Liver (tissue), 9 donors: ENCODE measurements around the gene UBE2R2. TPM values are rescaled to one million over a fixed set of nuclear protein-coding genes. Genes with fewer than 3 reads are reported as not detected.

Source experiments
- DNase-seq: peaks from one replicate; pipeline ENCODE4 v3.0.0-alpha.2; 2017; ENCODE audit warnings: low spot score
- H3K27ac ChIP-seq, 2 donors: one replicate each; pipeline ENCODE4 v1.7.0; 2013; ENCODE audit warnings: inconsistent platforms in 2 of 2, low read length in 2 of 2, control low read depth in 1 of 2, low read depth in 1 of 2, mild to moderate bottlenecking in 1 of 2
- H3K27me3 ChIP-seq, 4 donors: one replicate each; pipeline versions ENCODE4 v1.6.1 to v1.7.0; 2013; ENCODE audit warnings: low read length in 3 of 4, inconsistent platforms in 1 of 4, mild to moderate bottlenecking in 1 of 4, moderate library complexity in 1 of 4; ENCODE audit not compliant: control insufficient read depth in 4 of 4, insufficient read depth in 4 of 4
- H3K36me3 ChIP-seq, 4 donors: one replicate each; pipeline versions ENCODE4 v1.6.1 to v1.7.0; 2013; ENCODE audit warnings: low read length in 3 of 4, mild to moderate bottlenecking in 3 of 4, low read depth in 1 of 4, moderate library complexity in 1 of 4; ENCODE audit not compliant: control insufficient read depth in 4 of 4, insufficient read depth in 3 of 4
- H3K4me1 ChIP-seq, 4 donors: one replicate each; pipeline versions ENCODE4 v1.6.1 to v1.7.0; 2013; ENCODE audit warnings: low read length in 3 of 4, mild to moderate bottlenecking in 3 of 4, moderate library complexity in 1 of 4; ENCODE audit not compliant: control insufficient read depth in 4 of 4, insufficient read depth in 4 of 4
- H3K4me3 ChIP-seq, 3 donors: one replicate each; pipeline versions ENCODE4 v1.6.1 to v1.7.0; 2013; ENCODE audit warnings: low read length in 3 of 3, control low read depth in 1 of 3, low read depth in 1 of 3, mild to moderate bottlenecking in 1 of 3
- H3K9ac ChIP-seq, 2 donors: one replicate each; pipeline ENCODE4 v1.7.0; 2013; ENCODE audit warnings: low read length in 2 of 2, mild to moderate bottlenecking in 2 of 2, moderate library complexity in 2 of 2, control low read depth in 1 of 2, low read depth in 1 of 2
- H3K9me3 ChIP-seq, 4 donors: one replicate each; pipeline versions ENCODE4 v1.6.1 to v1.7.0; 2013; ENCODE audit warnings: low read length in 3 of 4; ENCODE audit not compliant: control insufficient read depth in 4 of 4
- ATF3 ChIP-seq: IDR thresholded peaks from 2 replicates; pipeline ENCODE4 v1.6.1; 2016; ENCODE audit warnings: antibody characterized with exemption
- EGR1 ChIP-seq, 2 donors: IDR thresholded peaks; 2 replicates each; pipeline ENCODE4 v1.6.1; 2016 to 2018; ENCODE audit warnings: antibody characterized with exemption in 2 of 2, low read depth in 2 of 2
- FOXA1 ChIP-seq: IDR thresholded peaks from 2 replicates; pipeline ENCODE4 v1.6.1; 2016; ENCODE audit warnings: antibody characterized with exemption
- FOXA2 ChIP-seq: IDR thresholded peaks from 2 replicates; pipeline ENCODE4 v1.6.1; 2016; ENCODE audit warnings: antibody characterized with exemption
- GABPA ChIP-seq, 2 donors: IDR thresholded peaks in 1 of 2; conservative IDR thresholded peaks in 1 of 2; 2 replicates each; pipeline ENCODE4 v1.6.1; 2016; ENCODE audit warnings: antibody characterized with exemption in 2 of 2, mild to moderate bottlenecking in 1 of 2, moderate library complexity in 1 of 2
- HNF4A ChIP-seq, 2 donors: conservative IDR thresholded peaks; 2 replicates each; pipeline ENCODE4 v1.6.1; 2016; ENCODE audit warnings: antibody characterized with exemption in 2 of 2, mild to moderate bottlenecking in 2 of 2
- HNF4G ChIP-seq: IDR thresholded peaks from 2 replicates; pipeline ENCODE4 v1.6.1; 2016; ENCODE audit warnings: antibody characterized with exemption
- JUND ChIP-seq, 2 donors: IDR thresholded peaks; 2 replicates each; pipeline ENCODE4 v1.6.1; 2016; ENCODE audit warnings: antibody characterized with exemption in 2 of 2
- MAX ChIP-seq: IDR thresholded peaks from 2 replicates; pipeline ENCODE4 v1.6.1; 2016; ENCODE audit warnings: antibody characterized with exemption
- NR2F2 ChIP-seq: IDR thresholded peaks from 2 replicates; pipeline ENCODE4 v1.6.1; 2016; ENCODE audit warnings: antibody characterized with exemption
- RAD21 ChIP-seq, 2 donors: IDR thresholded peaks; 2 replicates each; pipeline ENCODE4 v1.6.1; 2016; ENCODE audit warnings: antibody characterized with exemption in 2 of 2, mild to moderate bottlenecking in 2 of 2
- RXRA ChIP-seq, 2 donors: IDR thresholded peaks; 2 replicates each; pipeline ENCODE4 v1.6.1; 2017 to 2018; ENCODE audit warnings: antibody characterized with exemption in 2 of 2, mild to moderate bottlenecking in 1 of 2
- SP1 ChIP-seq: IDR thresholded peaks from 2 replicates; pipeline ENCODE4 v1.6.1; 2018; ENCODE audit warnings: antibody characterized with exemption, mild to moderate bottlenecking
- TAF1 ChIP-seq: conservative IDR thresholded peaks from 2 replicates; pipeline ENCODE4 v1.6.1; 2016; ENCODE audit warnings: antibody characterized with exemption, mild to moderate bottlenecking
- YY1 ChIP-seq: IDR thresholded peaks from 2 replicates; pipeline ENCODE4 v1.6.1; 2016; ENCODE audit warnings: antibody characterized with exemption, mild to moderate bottlenecking
- WGBS: extraction: QIAGEN DNeasy Blood & Tissue Kit; methylation state at CpG from one replicate; pipeline ENCODE4 v1.1.7; 2013; 5-methylcytosine and 5-hydroxymethylcytosine counted together
- polyA plus RNA-seq, 2 donors: library from polyadenylated mRNA; stranded (reverse) in 1 of 2; unstranded in 1 of 2; fragments of 200-250 nt in 1 of 2; fragments of >200 nt in 1 of 2; fragmentation: Nextera tagmentation in 1 of 2; extraction: Ambion mirVana in 1 of 2; gene quantifications; one replicate each; pipeline versions ENCODE4 v1.2.1 to v1.2.3, GENCODE V29; 2013 to 2015
- total RNA-seq, 2 donors: library from RNA; depleted of rRNA; stranded (reverse); fragments of >200 nt; gene quantifications; one replicate each; pipeline ENCODE4 v1.2.3, GENCODE V29; 2014
- TF ChIP-seq, protein P1 (sequence below): fragments of 150-350 bp; IDR thresholded peaks from 2 replicates; pipeline ENCODE4 v1.5.1; 2017; ENCODE audit warnings: improper control_type of control experiment, low read depth, low read length; ENCODE audit not compliant: missing input control
- TF ChIP-seq, protein P2 (sequence below): IDR thresholded peaks from 2 replicates; pipeline ENCODE4 v1.6.1; 2016; ENCODE audit warnings: antibody characterized with exemption, mild to moderate bottlenecking
- TF ChIP-seq, protein P3 (sequence below): IDR thresholded peaks from 2 replicates; pipeline ENCODE4 v1.6.1; 2016; ENCODE audit warnings: antibody characterized with exemption
- donor health status: healthy.
- donor health status: healthy.
- donor health status: healthy.
- donor health status: healthy.
- donor health status: healthy.

Gene UBE2R2
- total and polyA plus RNA-seq, 4 donors, result 10.8 to 15.0 (median 14.2) TPM

DNA sequence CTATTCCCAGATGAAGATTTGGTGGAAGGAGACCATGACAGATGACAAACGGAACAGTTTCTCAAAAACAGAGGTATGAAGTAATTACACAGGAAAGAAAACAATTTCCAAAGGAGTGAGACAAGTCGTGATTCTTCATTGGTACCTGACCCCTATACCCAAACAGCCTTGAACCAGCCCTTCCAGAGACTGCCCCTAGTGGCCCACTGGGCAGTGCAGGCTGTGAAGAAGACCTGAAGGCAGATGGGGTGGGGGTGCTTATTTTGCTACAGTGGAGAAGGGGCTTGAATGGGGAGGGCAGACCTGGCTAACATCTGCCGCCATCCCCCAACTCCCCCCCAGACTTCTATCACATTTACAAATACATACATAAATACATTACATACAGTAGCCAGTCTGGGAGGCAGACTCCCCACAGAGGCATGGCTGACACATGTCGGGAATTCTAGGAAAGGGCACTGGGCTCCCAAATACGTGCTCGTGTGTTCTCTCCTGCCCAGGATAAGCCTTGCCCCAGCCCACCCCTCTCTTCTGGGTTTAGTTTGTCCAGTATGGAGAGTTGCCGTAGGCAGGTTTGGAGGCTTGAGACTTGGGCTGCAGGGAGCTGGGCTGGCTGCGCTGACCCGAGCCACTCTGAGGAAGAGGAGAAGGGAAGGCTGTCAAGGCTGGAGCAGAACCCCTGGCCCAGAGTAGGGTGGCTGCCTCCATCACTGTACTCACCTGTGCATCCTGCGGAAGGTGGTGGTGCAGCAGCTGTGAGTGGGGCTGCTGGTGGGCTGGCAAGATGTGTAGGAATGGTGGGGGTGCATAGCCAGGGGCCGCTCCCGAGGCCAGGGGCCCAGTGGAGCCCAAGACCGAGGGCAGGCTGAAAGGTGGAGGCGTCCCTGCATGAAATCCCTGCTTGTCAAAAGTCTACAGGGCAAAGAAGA, 105.3 kb downstream of the UBE2R2 start:
- H3K27ac ChIP-seq, result no peak overlapping the region
- no peak overlapping the region for H3K4me3 ChIP-seq
- H3K36me3 ChIP-seq, result peaks cover 14 to 68% (median 30%) of the 10 kb centered on the region in 4 donors
- 94% methylated on average over 14 of the region's 14 CpGs for WGBS
- H3K27me3 ChIP-seq, result no peaks in the 10 kb centered on the region
- H3K9me3 ChIP-seq, result no peaks in the 10 kb centered on the region
- peaks cover 0 to 3% (median 1%) of the 10 kb centered on the region in 4 donors for H3K4me1 ChIP-seq
- DNase-seq, result no peak
- no peak overlapping the region for H3K9ac ChIP-seq
- TF ChIP-seq RAD21 (IDR thresholded peaks at IDR 0.05), result peak; percentile 21 to 56
- no peak for TF ChIP-seq TAF1
- TF ChIP-seq, protein P1, sequence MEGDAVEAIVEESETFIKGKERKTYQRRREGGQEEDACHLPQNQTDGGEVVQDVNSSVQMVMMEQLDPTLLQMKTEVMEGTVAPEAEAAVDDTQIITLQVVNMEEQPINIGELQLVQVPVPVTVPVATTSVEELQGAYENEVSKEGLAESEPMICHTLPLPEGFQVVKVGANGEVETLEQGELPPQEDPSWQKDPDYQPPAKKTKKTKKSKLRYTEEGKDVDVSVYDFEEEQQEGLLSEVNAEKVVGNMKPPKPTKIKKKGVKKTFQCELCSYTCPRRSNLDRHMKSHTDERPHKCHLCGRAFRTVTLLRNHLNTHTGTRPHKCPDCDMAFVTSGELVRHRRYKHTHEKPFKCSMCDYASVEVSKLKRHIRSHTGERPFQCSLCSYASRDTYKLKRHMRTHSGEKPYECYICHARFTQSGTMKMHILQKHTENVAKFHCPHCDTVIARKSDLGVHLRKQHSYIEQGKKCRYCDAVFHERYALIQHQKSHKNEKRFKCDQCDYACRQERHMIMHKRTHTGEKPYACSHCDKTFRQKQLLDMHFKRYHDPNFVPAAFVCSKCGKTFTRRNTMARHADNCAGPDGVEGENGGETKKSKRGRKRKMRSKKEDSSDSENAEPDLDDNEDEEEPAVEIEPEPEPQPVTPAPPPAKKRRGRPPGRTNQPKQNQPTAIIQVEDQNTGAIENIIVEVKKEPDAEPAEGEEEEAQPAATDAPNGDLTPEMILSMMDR, result peak; percentile 32
- no peak for TF ChIP-seq HNF4A (conservative IDR thresholded peaks at IDR 0.05)

GRCh38 chr9:33923079-33923478, 106.1 kb downstream of the UBE2R2 start:
- Histone ChIP-seq H3K36me3 (peaks cover 14 to 68% (median 28%) of the 10 kb centered on the region in 4 donors), H3K9ac (no peak overlapping the region), H3K27me3 (no peaks in the 10 kb centered on the region), H3K4me1 (peaks cover 0 to 3% (median 1%) of the 10 kb centered on the region in 4 donors), H3K9me3 (no peaks in the 10 kb centered on the region), H3K4me3 (no peak overlapping the region), H3K27ac (no peak overlapping the region)
- TF ChIP-seq SP1 (no peak), FOXA1 (no peak), MAX (no peak), HNF4A (conservative IDR thresholded peaks at IDR 0.05) (no peak), FOXA2 (no peak), RAD21 (IDR thresholded peaks at IDR 0.05) (no peak), GABPA (IDR thresholded peaks at IDR 0.05 in 1 of 2, conservative IDR thresholded peaks at IDR 0.05 in 1 of 2) (no peak), JUND (IDR thresholded peaks at IDR 0.05) (no peak), YY1 (no peak), HNF4G (no peak), EGR1 (IDR thresholded peaks at IDR 0.05; ENCODE audit: low read depth in 2 of 2) (no peak), ATF3 (no peak), RXRA (IDR thresholded peaks at IDR 0.05) (no peak), NR2F2 (no peak), TAF1 (no peak)
- TF ChIP-seq, protein P2, sequence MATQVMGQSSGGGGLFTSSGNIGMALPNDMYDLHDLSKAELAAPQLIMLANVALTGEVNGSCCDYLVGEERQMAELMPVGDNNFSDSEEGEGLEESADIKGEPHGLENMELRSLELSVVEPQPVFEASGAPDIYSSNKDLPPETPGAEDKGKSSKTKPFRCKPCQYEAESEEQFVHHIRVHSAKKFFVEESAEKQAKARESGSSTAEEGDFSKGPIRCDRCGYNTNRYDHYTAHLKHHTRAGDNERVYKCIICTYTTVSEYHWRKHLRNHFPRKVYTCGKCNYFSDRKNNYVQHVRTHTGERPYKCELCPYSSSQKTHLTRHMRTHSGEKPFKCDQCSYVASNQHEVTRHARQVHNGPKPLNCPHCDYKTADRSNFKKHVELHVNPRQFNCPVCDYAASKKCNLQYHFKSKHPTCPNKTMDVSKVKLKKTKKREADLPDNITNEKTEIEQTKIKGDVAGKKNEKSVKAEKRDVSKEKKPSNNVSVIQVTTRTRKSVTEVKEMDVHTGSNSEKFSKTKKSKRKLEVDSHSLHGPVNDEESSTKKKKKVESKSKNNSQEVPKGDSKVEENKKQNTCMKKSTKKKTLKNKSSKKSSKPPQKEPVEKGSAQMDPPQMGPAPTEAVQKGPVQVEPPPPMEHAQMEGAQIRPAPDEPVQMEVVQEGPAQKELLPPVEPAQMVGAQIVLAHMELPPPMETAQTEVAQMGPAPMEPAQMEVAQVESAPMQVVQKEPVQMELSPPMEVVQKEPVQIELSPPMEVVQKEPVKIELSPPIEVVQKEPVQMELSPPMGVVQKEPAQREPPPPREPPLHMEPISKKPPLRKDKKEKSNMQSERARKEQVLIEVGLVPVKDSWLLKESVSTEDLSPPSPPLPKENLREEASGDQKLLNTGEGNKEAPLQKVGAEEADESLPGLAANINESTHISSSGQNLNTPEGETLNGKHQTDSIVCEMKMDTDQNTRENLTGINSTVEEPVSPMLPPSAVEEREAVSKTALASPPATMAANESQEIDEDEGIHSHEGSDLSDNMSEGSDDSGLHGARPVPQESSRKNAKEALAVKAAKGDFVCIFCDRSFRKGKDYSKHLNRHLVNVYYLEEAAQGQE, result no peak
- TF ChIP-seq, protein P3, sequence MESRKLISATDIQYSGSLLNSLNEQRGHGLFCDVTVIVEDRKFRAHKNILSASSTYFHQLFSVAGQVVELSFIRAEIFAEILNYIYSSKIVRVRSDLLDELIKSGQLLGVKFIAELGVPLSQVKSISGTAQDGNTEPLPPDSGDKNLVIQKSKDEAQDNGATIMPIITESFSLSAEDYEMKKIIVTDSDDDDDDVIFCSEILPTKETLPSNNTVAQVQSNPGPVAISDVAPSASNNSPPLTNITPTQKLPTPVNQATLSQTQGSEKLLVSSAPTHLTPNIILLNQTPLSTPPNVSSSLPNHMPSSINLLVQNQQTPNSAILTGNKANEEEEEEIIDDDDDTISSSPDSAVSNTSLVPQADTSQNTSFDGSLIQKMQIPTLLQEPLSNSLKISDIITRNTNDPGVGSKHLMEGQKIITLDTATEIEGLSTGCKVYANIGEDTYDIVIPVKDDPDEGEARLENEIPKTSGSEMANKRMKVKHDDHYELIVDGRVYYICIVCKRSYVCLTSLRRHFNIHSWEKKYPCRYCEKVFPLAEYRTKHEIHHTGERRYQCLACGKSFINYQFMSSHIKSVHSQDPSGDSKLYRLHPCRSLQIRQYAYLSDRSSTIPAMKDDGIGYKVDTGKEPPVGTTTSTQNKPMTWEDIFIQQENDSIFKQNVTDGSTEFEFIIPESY, result no peak
- TF ChIP-seq, protein P1, result no peak
- 93% methylated on average over 4 of the region's 4 CpGs for WGBS
- DNase-seq, result no peak
